HepG2 (cell line): ENCODE data around the gene PPARA. TPM values are rescaled to one million over a fixed set of nuclear protein-coding genes. Genes with fewer than 3 reads are reported as not detected.

Source experiments
- AKAP8 ChIP-seq: sonication (generic); formaldehyde crosslinking; IDR thresholded peaks from 2 replicates; pipeline ENCODE4 v1.5.1; 2020; ENCODE audit warnings: mild to moderate bottlenecking, missing genetic modification reagents
- ARNT2 ChIP-seq: sonication (generic); formaldehyde crosslinking; IDR thresholded peaks from 2 replicates; pipeline ENCODE4 v1.8.0; 2022; ENCODE audit warnings: mild to moderate bottlenecking, low read depth, missing genetic modification reagents, moderate library complexity
- CENPX ChIP-seq: sonication (generic); formaldehyde crosslinking; IDR thresholded peaks from 2 replicates; pipeline ENCODE4 v1.9.0; 2021; ENCODE audit warnings: mild to moderate bottlenecking, missing genetic modification reagents, moderate library complexity
- HHEX ChIP-seq: IDR thresholded peaks from 2 replicates; pipeline ENCODE4 v1.6.1; 2016; ENCODE audit warnings: control low read depth
- KDM4B ChIP-seq: sonication (generic); formaldehyde crosslinking; IDR thresholded peaks from 2 replicates; pipeline ENCODE4 v1.4.0; 2020; ENCODE audit warnings: missing genetic modification reagents
- LCORL ChIP-seq, 2 experiments: fragments of 450-650 bp in 1 of 2; sonication (generic) in 1 of 2; formaldehyde crosslinking in 1 of 2; IDR thresholded peaks; 2 replicates each; pipeline versions ENCODE4 v1.5.0 to v1.6.1; 2017 to 2020; ENCODE audit warnings: antibody characterized with exemption in 1 of 2, missing genetic modification reagents in 1 of 2
- MBNL3 ChIP-seq: fragments of 250-450 bp; sonication (Bioruptor Pico); conservative IDR thresholded peaks from 2 replicates; pipeline ENCODE4 v1.8.0; 2022; ENCODE audit warnings: mild to moderate bottlenecking, inconsistent platforms
- NFYB ChIP-seq: sonication (generic); formaldehyde crosslinking; IDR thresholded peaks from 2 replicates; pipeline ENCODE4 v1.4.0; 2020; ENCODE audit warnings: missing genetic modification reagents
- ZNF274 ChIP-seq: sonication (generic); formaldehyde crosslinking; IDR thresholded peaks from 2 replicates; pipeline ENCODE4 v1.5.1; 2020; ENCODE audit warnings: mild to moderate bottlenecking, missing genetic modification reagents
- ZNF331 ChIP-seq: sonication (generic); formaldehyde crosslinking; IDR thresholded peaks from 2 replicates; pipeline ENCODE4 v1.4.0; 2020; ENCODE audit warnings: missing genetic modification reagents
- ZNF468 ChIP-seq: sonication (generic); formaldehyde crosslinking; IDR thresholded peaks from 2 replicates; pipeline ENCODE4 v1.8.0; 2022; ENCODE audit warnings: mild to moderate bottlenecking, moderate library complexity, missing genetic modification reagents
- ZNF598 ChIP-seq: sonication (generic); formaldehyde crosslinking; IDR thresholded peaks from 2 replicates; pipeline ENCODE4 v1.5.1; 2020; ENCODE audit warnings: mild to moderate bottlenecking, missing genetic modification reagents, borderline replicate concordance
- ZNF616 ChIP-seq: sonication (generic); formaldehyde crosslinking; IDR thresholded peaks from 2 replicates; pipeline ENCODE4 v1.5.0; 2020; ENCODE audit warnings: low read depth, mild to moderate bottlenecking, missing genetic modification reagents
- ZSCAN30 ChIP-seq: sonication (generic); formaldehyde crosslinking; IDR thresholded peaks from 2 replicates; pipeline ENCODE4 v1.5.0; 2020; ENCODE audit warnings: mild to moderate bottlenecking, missing genetic modification reagents
- polyA plus RNA-seq, 8 experiments: library from polyadenylated mRNA; depleted of rRNA in 3 of 8; stranded (reverse) in 7 of 8; unstranded in 1 of 8; fragments of >200 nt; fragmentation: Illumina TruSeq in 4 of 8; extraction: Trizol in 4 of 8; gene quantifications; 2 replicates each; pipeline versions ENCODE4 v1.2.1 to v1.2.3, GENCODE V29; 2011 to 2016; ENCODE audit warnings: low read depth in 4 of 8, missing spikeins in 1 of 8, mixed read lengths in 1 of 8; ENCODE audit not compliant: insufficient read depth in 1 of 8
- total RNA-seq, 5 experiments: library from RNA; depleted of rRNA; stranded (reverse); fragments of >200 nt; fragmentation: Illumina TruSeq; extraction: Trizol; gene quantifications; 2 replicates each; pipeline ENCODE4 v1.2.3, GENCODE V29; 2016; ENCODE audit warnings: low read depth in 1 of 5
- TF ChIP-seq, protein P1 (sequence below): sonication (generic); formaldehyde crosslinking; IDR thresholded peaks from 2 replicates; pipeline ENCODE4 v1.4.0; 2020; ENCODE audit warnings: low read depth, mild to moderate bottlenecking, missing genetic modification reagents
- TF ChIP-seq, protein P2 (sequence below): IDR thresholded peaks from 2 replicates; pipeline ENCODE4 v1.6.1; 2016; ENCODE audit warnings: missing compliant biosample characterization, missing genetic modification reagents, borderline replicate concordance
- TF ChIP-seq, protein P3 (sequence below), 2 experiments: sonication (generic) in 1 of 2; formaldehyde crosslinking in 1 of 2; IDR thresholded peaks; 2 replicates each; pipeline versions ENCODE4 v1.4.0 to v1.6.1; 2018 to 2020; ENCODE audit warnings: missing genetic modification reagents in 2 of 2, borderline replicate concordance in 1 of 2, low read depth in 1 of 2, mild to moderate bottlenecking in 1 of 2, missing biosample characterization in 1 of 2
- TF ChIP-seq, protein P4 (sequence below): sonication (generic); formaldehyde crosslinking; IDR thresholded peaks from 2 replicates; pipeline ENCODE4 v1.4.0; 2020; ENCODE audit warnings: missing genetic modification reagents, borderline replicate concordance
- TF ChIP-seq, protein P5 (sequence below): IDR thresholded peaks from 2 replicates; pipeline ENCODE4 v1.6.1; 2016; ENCODE audit warnings: mild to moderate bottlenecking, missing biosample characterization, missing genetic modification reagents

The PPARA gene
- total and polyA plus RNA-seq, 2 of the 13 experiments (the other 11 are each of a cell fraction or from before 2014, with no cell fraction given), result 18.2 to 24.7 TPM

DNA sequence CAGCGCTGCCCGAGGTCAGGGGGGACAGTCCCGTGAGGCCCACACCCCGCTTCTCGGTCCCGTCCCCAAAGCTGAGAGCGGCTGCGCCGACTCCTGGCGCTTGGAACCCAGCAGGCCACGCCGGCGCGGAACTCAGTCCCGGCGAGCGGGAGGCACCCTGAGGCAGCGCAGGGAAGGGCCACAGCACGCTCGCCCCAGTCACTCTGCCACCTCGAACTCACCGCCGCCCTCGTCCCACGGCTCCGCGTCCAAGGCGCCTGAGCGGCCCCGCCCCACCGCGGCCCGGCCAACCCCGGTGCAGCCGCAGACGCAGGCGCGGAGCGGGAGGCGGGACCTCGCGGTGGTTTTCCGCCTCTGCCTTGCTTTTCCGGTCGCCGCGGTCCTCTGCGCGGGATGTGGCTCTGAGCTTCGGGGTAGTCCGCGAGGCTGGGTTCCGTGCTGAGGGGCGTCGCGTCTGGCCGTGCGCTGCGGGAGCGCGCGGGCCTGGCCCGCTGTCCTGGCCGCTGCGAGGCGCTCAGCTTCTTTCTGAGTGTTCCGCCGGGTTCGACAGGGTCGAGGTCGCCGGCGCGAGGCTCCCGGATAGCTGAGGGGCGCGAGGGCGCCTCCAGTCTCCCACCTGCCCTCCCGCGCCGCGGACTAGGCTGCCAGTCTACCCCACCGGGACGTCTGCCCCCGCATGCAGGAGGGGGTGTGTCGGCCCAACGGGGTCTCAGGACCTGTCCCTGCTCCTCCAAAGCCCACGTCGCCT lies 99.9 kb downstream of the PPARA start, which contains the start of gene CDPF1 (continued):
- peak; percentile 69; the same call in 1 of the 2 replicates for TF ChIP-seq ZSCAN30 (CRISPR knock-in tag)
- TF ChIP-seq, protein P1, sequence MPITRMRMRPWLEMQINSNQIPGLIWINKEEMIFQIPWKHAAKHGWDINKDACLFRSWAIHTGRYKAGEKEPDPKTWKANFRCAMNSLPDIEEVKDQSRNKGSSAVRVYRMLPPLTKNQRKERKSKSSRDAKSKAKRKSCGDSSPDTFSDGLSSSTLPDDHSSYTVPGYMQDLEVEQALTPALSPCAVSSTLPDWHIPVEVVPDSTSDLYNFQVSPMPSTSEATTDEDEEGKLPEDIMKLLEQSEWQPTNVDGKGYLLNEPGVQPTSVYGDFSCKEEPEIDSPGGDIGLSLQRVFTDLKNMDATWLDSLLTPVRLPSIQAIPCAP (CRISPR knock-in tag), result peak; percentile 24; the same call in 1 of the 2 replicates
- no peak for TF ChIP-seq LCORL (IDR thresholded peaks at IDR 0.05)
- TF ChIP-seq LCORL (CRISPR knock-in tag; IDR thresholded peaks at IDR 0.05), result peak; percentile 75
- peak; percentile 63 for TF ChIP-seq ZNF331
- TF ChIP-seq HHEX (CRISPR knock-in tag), result no peak
- no peak for TF ChIP-seq CENPX (CRISPR knock-in tag)
- no peak for TF ChIP-seq MBNL3 (CRISPR knock-in tag)
- TF ChIP-seq ZNF616 (CRISPR knock-in tag), result peak; percentile 81; the same call in 1 of the 2 replicates
- TF ChIP-seq AKAP8 (CRISPR knock-in tag), result peak; percentile 60; the same call in 1 of the 2 replicates
- no peak for TF ChIP-seq ZNF598 (CRISPR knock-in tag)
- TF ChIP-seq, protein P2, sequence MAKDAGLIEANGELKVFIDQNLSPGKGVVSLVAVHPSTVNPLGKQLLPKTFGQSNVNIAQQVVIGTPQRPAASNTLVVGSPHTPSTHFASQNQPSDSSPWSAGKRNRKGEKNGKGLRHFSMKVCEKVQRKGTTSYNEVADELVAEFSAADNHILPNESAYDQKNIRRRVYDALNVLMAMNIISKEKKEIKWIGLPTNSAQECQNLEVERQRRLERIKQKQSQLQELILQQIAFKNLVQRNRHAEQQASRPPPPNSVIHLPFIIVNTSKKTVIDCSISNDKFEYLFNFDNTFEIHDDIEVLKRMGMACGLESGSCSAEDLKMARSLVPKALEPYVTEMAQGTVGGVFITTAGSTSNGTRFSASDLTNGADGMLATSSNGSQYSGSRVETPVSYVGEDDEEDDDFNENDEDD, result peak; percentile 91
- TF ChIP-seq ZNF468 (CRISPR knock-in tag), result peak; percentile 21; the same call in 1 of the 2 replicates
- no peak; the same call in 1 of the 2 replicates for TF ChIP-seq KDM4B (CRISPR knock-in tag)
- TF ChIP-seq, protein P3, sequence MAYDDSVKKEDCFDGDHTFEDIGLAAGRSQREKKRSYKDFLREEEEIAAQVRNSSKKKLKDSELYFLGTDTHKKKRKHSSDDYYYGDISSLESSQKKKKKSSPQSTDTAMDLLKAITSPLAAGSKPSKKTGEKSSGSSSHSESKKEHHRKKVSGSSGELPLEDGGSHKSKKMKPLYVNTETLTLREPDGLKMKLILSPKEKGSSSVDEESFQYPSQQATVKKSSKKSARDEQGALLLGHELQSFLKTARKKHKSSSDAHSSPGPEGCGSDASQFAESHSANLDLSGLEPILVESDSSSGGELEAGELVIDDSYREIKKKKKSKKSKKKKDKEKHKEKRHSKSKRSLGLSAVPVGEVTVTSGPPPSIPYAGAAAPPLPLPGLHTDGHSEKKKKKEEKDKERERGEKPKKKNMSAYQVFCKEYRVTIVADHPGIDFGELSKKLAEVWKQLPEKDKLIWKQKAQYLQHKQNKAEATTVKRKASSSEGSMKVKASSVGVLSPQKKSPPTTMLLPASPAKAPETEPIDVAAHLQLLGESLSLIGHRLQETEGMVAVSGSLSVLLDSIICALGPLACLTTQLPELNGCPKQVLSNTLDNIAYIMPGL (CRISPR knock-in tag; IDR thresholded peaks at IDR 0.05; ENCODE audit: borderline replicate concordance in 1 of 2, low read depth in 1 of 2), result peak; percentile 59 to 89; a peak in 2 of 4 replicates
- TF ChIP-seq ZNF274 (CRISPR knock-in tag), result peak; percentile 57
- TF ChIP-seq NFYB (CRISPR knock-in tag), result peak; percentile 71
- TF ChIP-seq, protein P4, sequence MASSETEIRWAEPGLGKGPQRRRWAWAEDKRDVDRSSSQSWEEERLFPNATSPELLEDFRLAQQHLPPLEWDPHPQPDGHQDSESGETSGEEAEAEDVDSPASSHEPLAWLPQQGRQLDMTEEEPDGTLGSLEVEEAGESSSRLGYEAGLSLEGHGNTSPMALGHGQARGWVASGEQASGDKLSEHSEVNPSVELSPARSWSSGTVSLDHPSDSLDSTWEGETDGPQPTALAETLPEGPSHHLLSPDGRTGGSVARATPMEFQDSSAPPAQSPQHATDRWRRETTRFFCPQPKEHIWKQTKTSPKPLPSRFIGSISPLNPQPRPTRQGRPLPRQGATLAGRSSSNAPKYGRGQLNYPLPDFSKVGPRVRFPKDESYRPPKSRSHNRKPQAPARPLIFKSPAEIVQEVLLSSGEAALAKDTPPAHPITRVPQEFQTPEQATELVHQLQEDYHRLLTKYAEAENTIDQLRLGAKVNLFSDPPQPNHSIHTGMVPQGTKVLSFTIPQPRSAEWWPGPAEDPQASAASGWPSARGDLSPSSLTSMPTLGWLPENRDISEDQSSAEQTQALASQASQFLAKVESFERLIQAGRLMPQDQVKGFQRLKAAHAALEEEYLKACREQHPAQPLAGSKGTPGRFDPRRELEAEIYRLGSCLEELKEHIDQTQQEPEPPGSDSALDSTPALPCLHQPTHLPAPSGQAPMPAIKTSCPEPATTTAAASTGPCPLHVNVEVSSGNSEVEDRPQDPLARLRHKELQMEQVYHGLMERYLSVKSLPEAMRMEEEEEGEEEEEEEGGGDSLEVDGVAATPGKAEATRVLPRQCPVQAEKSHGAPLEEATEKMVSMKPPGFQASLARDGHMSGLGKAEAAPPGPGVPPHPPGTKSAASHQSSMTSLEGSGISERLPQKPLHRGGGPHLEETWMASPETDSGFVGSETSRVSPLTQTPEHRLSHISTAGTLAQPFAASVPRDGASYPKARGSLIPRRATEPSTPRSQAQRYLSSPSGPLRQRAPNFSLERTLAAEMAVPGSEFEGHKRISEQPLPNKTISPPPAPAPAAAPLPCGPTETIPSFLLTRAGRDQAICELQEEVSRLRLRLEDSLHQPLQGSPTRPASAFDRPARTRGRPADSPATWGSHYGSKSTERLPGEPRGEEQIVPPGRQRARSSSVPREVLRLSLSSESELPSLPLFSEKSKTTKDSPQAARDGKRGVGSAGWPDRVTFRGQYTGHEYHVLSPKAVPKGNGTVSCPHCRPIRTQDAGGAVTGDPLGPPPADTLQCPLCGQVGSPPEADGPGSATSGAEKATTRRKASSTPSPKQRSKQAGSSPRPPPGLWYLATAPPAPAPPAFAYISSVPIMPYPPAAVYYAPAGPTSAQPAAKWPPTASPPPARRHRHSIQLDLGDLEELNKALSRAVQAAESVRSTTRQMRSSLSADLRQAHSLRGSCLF (CRISPR knock-in tag), result 0 out of 2 replicates have a peak, but pooled peaks have one; percentile 66
- TF ChIP-seq, protein P5, sequence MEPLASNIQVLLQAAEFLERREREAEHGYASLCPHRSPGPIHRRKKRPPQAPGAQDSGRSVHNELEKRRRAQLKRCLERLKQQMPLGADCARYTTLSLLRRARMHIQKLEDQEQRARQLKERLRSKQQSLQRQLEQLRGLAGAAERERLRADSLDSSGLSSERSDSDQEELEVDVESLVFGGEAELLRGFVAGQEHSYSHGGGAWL (CRISPR knock-in tag), result peak; percentile 67; the same call in 1 of the 2 replicates
- TF ChIP-seq ARNT2, result peak; percentile 95
